Endothelial cell of umbilical vein (primary cell): Measurements from ENCODE around the gene PLEKHA7. TPM values are rescaled to one million over a fixed set of nuclear protein-coding genes. Genes with fewer than 3 reads are reported as not detected.

ENCODE experiments used
- BruUV-seq: library from RNA; stranded (reverse); fragments of 400-500 nt; replicated peaks from 2 replicates; lab custom pipeline; 2021; lab: Mats Ljungman, UMichigan
- CTCF ChIA-PET: fragments of 300-600, 350-600 bp; sonication (Branson Sonifier 250); formaldehyde crosslinking; loops from one replicate; lab custom pipeline; 2021; ENCODE audit warnings: antibody characterized with exemption, inconsistent platforms; lab: Charles Lee
- POLR2A ChIA-PET: fragments of 300-600, 350-600 bp; sonication (Branson Sonifier 250); formaldehyde crosslinking; loops from one replicate; lab custom pipeline; 2021; ENCODE audit warnings: antibody characterized with exemption, inconsistent platforms; lab: Charles Lee
- DNase-seq: peaks from one replicate; pipeline ENCODE4 v3.0.0-alpha.2; 2011; ENCODE audit warnings: low read depth, low spot score
- FAIRE-seq: peaks from 2 replicates; lab custom pipeline; 2011; peaks lifted over from hg19 to GRCh38; lab: Jason Lieb, UNC
- H2AFZ ChIP-seq: 2 replicates; pipeline ENCODE4 v1.6.0; 2012; ENCODE audit warnings: low read depth, low read length, control low read depth, inconsistent platforms
- H3K27ac ChIP-seq: 2 replicates; pipeline ENCODE4 v1.5.1; 2011; ENCODE audit warnings: low read depth, mild to moderate bottlenecking, control low read depth, low read length, moderate library complexity; ENCODE audit not compliant: insufficient read depth
- H3K27me3 ChIP-seq, 2 experiments: 2 replicates each; pipeline versions ENCODE4 v1.6.0 to v1.6.1; 2011; ENCODE audit warnings: low read length in 2 of 2, mixed read lengths in 1 of 2; ENCODE audit not compliant: control insufficient read depth in 2 of 2, insufficient read depth in 2 of 2
- H3K36me3 ChIP-seq, 2 experiments: 2 replicates in 1 of 2; 3 replicates in 1 of 2; pipeline ENCODE4 v1.5.1; 2011; ENCODE audit warnings: low read length in 2 of 2, mild to moderate bottlenecking in 1 of 2, moderate library complexity in 1 of 2; ENCODE audit not compliant: control insufficient read depth in 2 of 2, insufficient read depth in 2 of 2; ENCODE audit errors: extremely low read depth in 1 of 2
- H3K4me1 ChIP-seq: 3 replicates; pipeline ENCODE4 v1.5.1; 2011; ENCODE audit warnings: mild to moderate bottlenecking, low read length; ENCODE audit not compliant: control insufficient read depth, insufficient read depth; ENCODE audit errors: extremely low read depth
- H3K4me2 ChIP-seq: 2 replicates; pipeline ENCODE4 v1.6.1; 2011; ENCODE audit warnings: low read length, control low read depth, mixed read lengths; ENCODE audit not compliant: insufficient read depth
- H3K4me3 ChIP-seq, 3 experiments: fragments of 200-600 bp in 1 of 3; sonication (generic), shearing (Covaris generic) in 1 of 3; replicated peaks in 1 of 3; 2 replicates each; pipeline ENCODE4 v1.5.1; 2011 to 2016; ENCODE audit warnings: control low read depth in 3 of 3, low read length in 3 of 3, mild to moderate bottlenecking in 2 of 3, inconsistent platforms in 1 of 3, low read depth in 1 of 3, moderate library complexity in 1 of 3; ENCODE audit not compliant: insufficient read depth in 1 of 3
- H3K79me2 ChIP-seq: 2 replicates; pipeline ENCODE4 v1.6.0; 2012; ENCODE audit warnings: low read length, inconsistent platforms; ENCODE audit not compliant: control insufficient read depth, insufficient read depth
- H3K9ac ChIP-seq: replicated peaks from 2 replicates; pipeline ENCODE3; 2011; ENCODE audit warnings: low read length, control low read depth; ENCODE audit not compliant: insufficient read depth; ENCODE audit errors: extremely low read depth
- H3K9me1 ChIP-seq: replicated peaks from 3 replicates; pipeline ENCODE4 v1.6.0; 2011; ENCODE audit warnings: mild to moderate bottlenecking, low read length; ENCODE audit not compliant: control insufficient read depth, insufficient read depth; ENCODE audit errors: extremely low read depth
- H3K9me3 ChIP-seq: replicated peaks from 2 replicates; pipeline ENCODE4 v1.5.1; 2012; ENCODE audit warnings: low read length, inconsistent platforms; ENCODE audit not compliant: control insufficient read depth, insufficient read depth
- H4K20me1 ChIP-seq: replicated peaks from 2 replicates; pipeline ENCODE3; 2011; ENCODE audit warnings: mild to moderate bottlenecking, low read length; ENCODE audit not compliant: control insufficient read depth, insufficient read depth; ENCODE audit errors: extremely low read depth
- CTCF ChIP-seq, 2 donors: IDR thresholded peaks; 1 replicate in 1 of 2; 2 replicates in 1 of 2; pipeline ENCODE4 v1.5.1; 2011; ENCODE audit warnings: low read length in 2 of 2, mild to moderate bottlenecking in 2 of 2, moderate library complexity in 2 of 2, control low read depth in 1 of 2, inconsistent platforms in 1 of 2, low read depth in 1 of 2; ENCODE audit not compliant: insufficient read depth in 1 of 2; ENCODE audit errors: extremely low read depth in 1 of 2
- EZH2 ChIP-seq: IDR thresholded peaks from 2 replicates; pipeline ENCODE4 v1.6.1; 2012; ENCODE audit warnings: borderline replicate concordance, low read depth, mild to moderate bottlenecking, moderate library complexity, low read length, inconsistent platforms; ENCODE audit not compliant: severe bottlenecking
- FOS ChIP-seq: IDR thresholded peaks from 2 replicates; pipeline ENCODE4 v1.6.1; 2011; ENCODE audit warnings: mild to moderate bottlenecking, low read length, moderate library complexity, borderline replicate concordance; ENCODE audit not compliant: insufficient read depth
- GATA2 ChIP-seq: IDR thresholded peaks from 2 replicates; pipeline ENCODE4 v1.7.0; 2011; ENCODE audit warnings: low read depth, mild to moderate bottlenecking, moderate library complexity, mixed read lengths, low read length; ENCODE audit not compliant: insufficient read length, insufficient read depth
- JUN ChIP-seq: IDR thresholded peaks from 2 replicates; pipeline ENCODE4 v1.6.1; 2011; ENCODE audit warnings: borderline replicate concordance, low read depth; ENCODE audit not compliant: insufficient read length, insufficient read depth
- MAX ChIP-seq: IDR thresholded peaks from 2 replicates; pipeline ENCODE4 v1.6.1; 2011; ENCODE audit not compliant: insufficient read depth, insufficient read length
- MYC ChIP-seq: IDR thresholded peaks from one replicate; pipeline ENCODE4 v1.6.1; 2011; ENCODE audit warnings: mild to moderate bottlenecking, low read depth, low read length
- POLR2A ChIP-seq: IDR thresholded peaks from 2 replicates; pipeline ENCODE4 v1.6.1; 2012; ENCODE audit warnings: low read depth, mild to moderate bottlenecking, control low read depth, low read length
- POLR2AphosphoS5 ChIP-seq: IDR thresholded peaks from 2 replicates; pipeline ENCODE4 v1.6.1; 2012; ENCODE audit warnings: low read depth, mild to moderate bottlenecking, control low read depth, low read length, moderate library complexity; ENCODE audit not compliant: insufficient read depth
- dilution Hi-C: fragments of 300-500 bp; cut with MboI; formaldehyde crosslinking; loops from one replicate; pipeline ENCODE4 v1.15.0; 2019; ENCODE audit warnings: low sequenced_read_pairs; ENCODE audit not compliant: extremely low pct_ligation_motif_present
- intact Hi-C: fragments of 100-400 bp; cut with micrococcal nuclease; formaldehyde crosslinking; loops from one replicate; pipeline ENCODE4 v1.10.0; 2022
- polyA plus RNA-seq, 4 experiments: library from polyadenylated mRNA; depleted of rRNA in 3 of 4; stranded (reverse) in 3 of 4; unstranded in 1 of 4; fragments of >200 nt; gene quantifications; 2 replicates each; pipeline versions ENCODE4 v1.2.1 to v1.2.3, GENCODE V29; 2011 to 2012; ENCODE audit warnings: missing spikeins in 1 of 4
- total RNA-seq: library from RNA; stranded (reverse); gene quantifications from 2 replicates; pipeline ENCODE4 v1.2.3, GENCODE V29; 2021

Gene PLEKHA7
- total and polyA plus RNA-seq, 2 donors (not counting 3 experiments of a cell fraction or from before 2014, with no cell fraction given), result 1.7 to 3.8 TPM

- FAIRE-seq, result no peak
- POLR2A ChIA-PET, result no interaction called here
These were observed 150.8 kb downstream of the PLEKHA7 start for GRCh38 chr11:16863389-16863788.

More at GRCh38 chr11:16863389-16863788, 150.8 kb downstream of the PLEKHA7 start:
- H3K9me1 ChIP-seq, result no peaks in the 10 kb centered on the region
- H3K9ac ChIP-seq, result no peak overlapping the region
- no peak overlapping the region for H3K27ac ChIP-seq
- no peak overlapping the region for H2AFZ ChIP-seq
- DNase-seq, result no peak
- H3K9me3 ChIP-seq, result no peaks in the 10 kb centered on the region
- no peaks in the 10 kb centered on the region for H3K4me1 ChIP-seq
- no peaks in the 10 kb centered on the region for H4K20me1 ChIP-seq
- H3K36me3 ChIP-seq, result no peaks in the 10 kb centered on the region
- H3K79me2 ChIP-seq, result no peaks in the 10 kb centered on the region
- no peak overlapping the region for H3K4me2 ChIP-seq
- TF ChIP-seq FOS (no peak), EZH2 (no peak), CTCF (IDR thresholded peaks at IDR 0.05; ENCODE audit: extremely low read depth in 1 of 2, insufficient read depth in 1 of 2, low read depth in 1 of 2, low read length in 2 of 2) (no peak), POLR2AphosphoS5 (no peak), JUN (no peak), MAX (no peak), POLR2A (no peak), GATA2 (no peak), MYC (no peak)
- intact Hi-C loops, result no loop called here
- CTCF ChIA-PET, result interaction anchor here (2.2 kb wide), 1 partner anchor 43 kb away, joined by 6 read pairs; no protein-coding TSS in a partner anchor
- BruUV-seq, result no TSS peak
- dilution Hi-C loops, result no loop called here
- peaks cover 0 to 1% of the 10 kb centered on the region in 2 experiments for H3K27me3 ChIP-seq
- no peak overlapping the region for H3K4me3 ChIP-seq
